HG02840 (cell line): ENCODE measurements around the gene ZBTB16.

Experiments
- ATAC-seq: cut with Tn5 transposase; IDR thresholded peaks from one replicate; pipeline ENCODE4 v1.9.1; 2021; ENCODE audit warnings: mild to moderate bottlenecking, moderate library complexity, moderate number of reproducible peaks; ENCODE audit not compliant: unreplicated experiment, low FRiP score

ZBTB16 gene

DNA sequence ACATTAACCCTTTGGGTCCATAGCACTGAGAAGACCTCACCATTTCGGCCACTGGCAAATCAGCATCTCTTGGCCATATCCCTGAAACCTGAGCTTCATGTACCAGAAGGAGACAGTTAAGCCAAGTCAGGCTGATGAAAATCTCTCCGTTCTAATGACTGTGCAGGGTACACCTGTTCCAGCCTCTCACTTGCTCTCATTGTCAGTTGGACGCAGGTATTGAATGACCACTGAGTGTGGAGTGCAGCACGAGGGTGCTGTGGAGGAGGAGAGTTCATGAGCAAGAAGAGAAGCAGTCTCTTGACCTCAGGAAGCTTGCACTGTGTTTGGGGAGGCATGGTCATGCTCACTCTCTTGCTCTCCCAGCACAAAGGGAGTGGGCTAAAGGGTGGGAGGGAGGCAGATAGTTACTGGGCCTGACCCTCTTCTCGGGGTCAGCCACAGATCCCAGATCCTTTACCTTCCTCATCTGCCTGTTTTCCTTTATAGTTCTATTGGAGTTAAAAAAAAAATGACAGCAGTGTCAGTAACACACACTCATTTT, 65.2 kb downstream of the ZBTB16 start:
- no peak for ATAC-seq

DNA sequence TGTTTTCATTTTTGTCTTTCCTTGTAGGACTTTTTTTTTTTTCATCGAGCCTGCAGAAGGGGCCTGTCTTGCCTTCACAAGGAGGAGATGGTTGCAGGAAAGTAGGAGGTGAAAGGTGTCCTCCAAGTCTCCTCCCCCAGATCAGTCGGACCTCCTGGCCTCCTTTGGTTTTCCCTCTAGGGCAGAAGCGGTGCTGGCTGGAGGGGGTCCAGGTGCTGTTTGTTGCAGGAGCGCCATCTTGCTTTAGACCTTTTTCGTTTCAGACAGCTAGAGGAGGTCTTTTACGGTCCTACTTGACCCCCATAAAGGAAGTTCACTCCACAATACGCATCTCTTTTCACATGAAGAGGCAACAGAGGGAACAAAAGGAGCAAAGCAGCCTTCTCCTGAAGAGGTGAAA, 66.0 kb downstream of the ZBTB16 start:
- ATAC-seq = no peak

DNA sequence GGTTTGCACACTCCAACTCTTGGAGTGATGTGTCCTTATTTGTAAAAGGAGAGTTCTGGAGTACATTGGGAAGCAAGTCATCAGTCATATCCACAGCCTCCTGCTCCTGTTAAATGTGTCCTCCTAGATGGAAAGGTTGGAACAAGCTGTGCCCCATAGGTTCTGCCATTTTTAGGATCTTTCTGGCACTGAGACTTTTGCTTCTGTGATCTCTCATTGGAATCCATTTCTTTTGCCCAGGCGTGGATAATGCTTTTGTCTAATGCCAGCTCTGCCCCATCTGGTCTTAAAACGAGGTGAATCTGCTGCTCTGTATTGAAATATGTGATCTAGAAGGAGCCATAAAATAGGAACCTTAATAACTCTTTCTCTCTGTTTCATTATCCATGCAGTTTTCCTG, 66.4 kb downstream of the ZBTB16 start:
- ATAC-seq = no peak

DNA sequence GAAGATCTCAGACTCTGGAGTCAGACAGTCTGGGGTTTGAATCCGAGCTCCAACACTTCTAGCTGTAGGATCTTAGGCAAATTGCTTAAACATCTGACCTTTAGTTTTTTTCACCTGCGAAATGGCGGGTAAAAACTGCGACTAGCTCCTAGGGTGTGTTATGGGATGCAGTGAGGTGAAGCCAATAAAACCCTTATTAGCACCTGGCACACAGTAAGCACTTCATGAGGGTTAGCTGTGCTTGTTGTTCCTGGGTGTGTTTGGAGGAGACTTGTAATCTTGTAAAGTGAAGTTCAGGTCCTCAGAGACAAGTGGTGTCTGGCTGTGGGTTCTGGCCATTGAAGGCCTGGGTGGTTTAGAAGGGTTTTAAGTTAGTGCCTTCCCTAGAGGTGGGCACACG, 68.9 kb downstream of the ZBTB16 start:
- ATAC-seq = no peak

DNA sequence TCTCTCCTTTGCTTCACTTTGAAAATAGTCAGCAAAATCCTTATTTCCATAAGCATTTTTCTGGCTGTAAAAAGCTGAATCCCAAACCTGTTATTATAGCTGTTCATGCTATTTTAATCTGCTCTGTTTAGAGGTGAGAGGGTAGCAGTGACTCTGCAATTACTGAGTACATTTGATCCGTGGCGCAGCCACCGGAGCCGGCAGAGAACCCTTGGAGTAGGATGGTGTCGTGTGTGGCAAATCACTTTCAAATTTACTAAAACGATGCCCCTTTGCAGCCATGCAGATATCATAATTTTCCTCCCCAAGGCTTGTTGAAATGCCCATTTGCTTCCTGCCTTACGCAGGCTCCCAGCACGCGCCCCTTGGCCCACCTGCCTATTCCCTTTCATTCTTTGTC, 69.6 kb downstream of the ZBTB16 start:
- no peak for ATAC-seq

DNA sequence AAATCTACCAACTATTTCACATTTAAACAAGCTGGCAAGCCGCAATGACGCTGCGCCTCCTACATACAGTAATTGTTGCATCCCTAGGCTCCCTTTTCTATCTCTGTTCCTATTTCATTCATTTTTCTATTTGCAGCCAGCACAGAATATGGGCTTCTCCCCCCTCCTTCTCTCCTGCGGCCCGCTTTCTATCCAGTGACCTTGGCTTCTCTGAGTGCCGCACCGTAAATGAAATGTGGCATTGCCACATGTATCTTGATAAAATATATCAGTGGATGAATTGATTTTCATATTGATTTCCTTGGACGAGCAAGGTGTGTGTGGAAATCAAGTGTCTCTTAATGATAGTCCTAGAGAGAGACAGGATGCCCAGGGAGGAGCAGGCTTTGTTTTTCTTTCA, 70.2 kb downstream of the ZBTB16 start:
- no peak for ATAC-seq

DNA sequence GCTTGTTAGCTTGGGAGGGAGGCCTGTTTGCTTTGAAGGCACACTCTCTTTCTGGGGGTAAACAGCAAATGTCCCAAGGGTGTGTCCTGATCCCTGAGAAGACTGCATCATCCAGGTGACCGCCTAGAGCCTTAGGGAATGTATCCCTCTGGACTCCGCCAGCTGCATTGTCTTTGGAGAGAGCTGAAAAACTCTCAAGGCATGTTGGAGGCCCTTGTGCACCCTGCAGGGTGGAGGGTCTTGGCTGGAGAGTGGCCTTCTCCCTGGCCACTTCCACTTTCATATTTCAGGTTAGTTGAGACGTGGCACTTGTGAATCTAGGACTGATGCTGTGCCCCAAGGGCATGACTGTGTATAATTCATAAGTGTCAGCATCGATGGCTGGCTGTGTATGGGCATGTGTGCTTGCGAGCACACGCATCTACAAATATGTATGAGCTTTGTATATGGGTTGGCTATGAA, 70.6 kb downstream of the ZBTB16 start:
- ATAC-seq = no peak

DNA sequence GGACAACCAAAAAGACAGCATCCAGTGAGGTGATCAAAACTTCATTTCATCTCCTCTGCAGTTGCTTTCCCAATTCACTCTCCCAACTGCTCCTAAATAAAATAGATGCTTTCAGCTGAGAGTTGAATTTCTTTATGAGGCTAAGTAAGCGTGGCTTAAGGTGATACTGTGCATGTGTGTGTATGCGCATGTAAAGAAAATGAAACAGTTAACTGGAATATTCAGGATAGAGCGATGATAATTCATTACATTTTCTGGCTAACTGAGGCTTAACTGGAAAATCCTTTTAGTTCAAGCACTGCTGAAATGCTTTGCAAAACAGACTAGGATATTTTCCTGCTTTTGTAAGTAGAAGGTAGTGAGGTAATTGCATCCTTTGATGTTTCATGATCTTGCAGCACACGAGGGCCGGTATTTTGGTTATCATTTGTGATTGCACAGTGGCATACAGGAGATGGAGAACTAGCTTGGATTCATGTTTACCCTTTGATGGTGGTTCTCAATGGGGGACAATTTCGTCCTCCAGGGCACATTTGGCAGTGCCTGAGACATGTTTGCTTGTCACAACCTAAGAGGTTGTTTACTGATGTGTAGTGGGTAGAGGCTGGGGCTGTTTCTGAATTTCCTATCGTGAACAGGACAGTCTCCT, 71.2 kb downstream of the ZBTB16 start:
- ATAC-seq = no peak

DNA sequence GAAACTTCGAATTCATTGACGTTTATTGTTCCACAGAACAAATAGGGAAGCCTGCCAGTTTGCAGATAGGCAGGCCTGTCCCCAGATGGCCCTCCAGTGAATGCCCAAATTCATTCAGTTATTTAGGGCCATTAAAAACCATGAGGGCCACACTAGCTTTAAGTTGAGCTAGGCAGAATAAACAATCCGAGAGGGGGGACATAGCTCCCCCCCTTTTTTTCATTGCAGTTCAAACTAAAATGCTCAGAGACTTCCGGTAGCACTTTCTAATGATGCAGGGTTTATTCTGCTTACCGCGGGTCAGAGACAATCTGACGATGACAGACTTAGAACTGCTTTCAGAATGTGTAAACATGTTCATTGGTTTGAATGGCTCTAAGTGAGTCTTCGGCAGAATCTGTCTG, 72.0 kb downstream of the ZBTB16 start:
- ATAC-seq = no peak

DNA sequence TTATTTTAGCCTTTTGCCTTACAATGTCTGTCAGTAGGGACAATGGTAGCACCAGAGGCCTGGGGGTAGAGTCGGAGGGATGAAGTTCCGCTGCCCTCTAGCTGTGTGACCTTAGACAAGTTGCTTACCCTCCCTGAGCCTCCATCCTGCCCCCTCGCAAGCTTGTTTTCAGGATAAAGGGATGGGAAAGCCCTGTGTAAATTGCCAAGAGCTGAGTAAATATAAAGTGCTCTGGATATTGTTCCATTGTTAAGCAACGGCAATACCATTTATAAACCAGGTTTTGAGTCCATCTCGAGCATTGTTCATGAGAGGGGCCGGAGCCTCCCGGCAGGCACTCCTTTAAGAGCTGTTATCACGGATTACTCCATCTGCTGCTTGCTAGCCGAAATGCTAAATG, 72.9 kb downstream of the ZBTB16 start:
- no peak for ATAC-seq

DNA sequence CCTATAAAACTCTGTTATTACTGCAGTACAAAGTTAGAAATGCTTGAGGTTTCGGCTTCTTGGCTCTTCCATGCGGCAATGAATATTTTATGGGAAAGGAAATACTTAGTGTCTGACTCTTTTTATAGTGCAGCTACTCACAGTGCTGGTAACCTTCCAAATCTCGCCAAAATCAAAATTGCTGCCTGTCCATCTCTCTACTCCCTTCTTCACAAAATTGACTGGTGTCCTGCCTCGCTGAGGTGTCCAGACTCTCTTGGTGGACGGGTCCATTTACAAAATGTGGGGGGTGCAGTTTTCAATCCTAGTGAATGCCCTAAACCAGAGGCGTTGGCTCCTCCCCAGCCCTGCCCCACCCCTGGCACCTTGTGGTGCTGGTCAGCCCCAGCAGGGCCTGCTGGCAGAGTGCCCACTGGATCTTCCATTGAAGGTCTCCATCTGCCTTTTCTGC, 73.5 kb downstream of the ZBTB16 start:
- no peak for ATAC-seq

DNA sequence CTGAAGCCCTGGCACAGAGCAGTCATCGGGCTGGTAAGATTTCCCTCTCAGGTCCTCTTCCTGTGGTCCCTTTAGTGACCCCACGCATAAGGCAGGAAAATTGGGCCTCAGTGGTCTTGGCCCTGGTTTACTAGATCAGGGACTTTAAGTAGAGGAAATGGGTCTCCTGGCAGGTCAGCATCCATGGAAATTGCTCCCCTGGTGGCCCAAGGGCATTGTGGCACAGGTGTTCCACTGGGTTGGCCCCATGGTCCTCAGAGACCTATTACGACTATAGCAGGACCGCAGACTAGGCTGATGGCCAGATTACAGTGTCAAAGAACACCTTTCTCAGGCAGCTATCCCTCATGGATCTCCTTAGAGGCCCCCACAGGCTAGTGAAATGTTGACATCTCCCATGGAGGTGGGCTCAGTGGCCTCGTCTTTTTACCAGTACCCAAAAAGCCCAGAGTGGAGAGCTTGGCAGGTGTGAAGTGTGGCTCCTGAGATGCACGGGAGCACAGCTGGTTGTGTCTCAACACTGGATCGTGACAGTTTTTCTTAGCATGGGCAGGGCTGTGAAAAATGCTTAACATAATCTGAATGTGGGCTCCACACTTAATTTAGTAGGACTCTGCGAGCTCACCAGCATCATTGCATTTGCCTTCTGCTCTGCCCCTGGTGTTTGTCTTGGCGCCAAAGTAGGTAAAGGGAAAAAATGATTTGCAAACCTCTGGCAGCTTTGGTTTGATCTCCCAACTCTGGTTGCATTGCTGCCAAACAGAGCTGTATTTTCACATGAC, 74.2 kb downstream of the ZBTB16 start:
- no peak for ATAC-seq

DNA sequence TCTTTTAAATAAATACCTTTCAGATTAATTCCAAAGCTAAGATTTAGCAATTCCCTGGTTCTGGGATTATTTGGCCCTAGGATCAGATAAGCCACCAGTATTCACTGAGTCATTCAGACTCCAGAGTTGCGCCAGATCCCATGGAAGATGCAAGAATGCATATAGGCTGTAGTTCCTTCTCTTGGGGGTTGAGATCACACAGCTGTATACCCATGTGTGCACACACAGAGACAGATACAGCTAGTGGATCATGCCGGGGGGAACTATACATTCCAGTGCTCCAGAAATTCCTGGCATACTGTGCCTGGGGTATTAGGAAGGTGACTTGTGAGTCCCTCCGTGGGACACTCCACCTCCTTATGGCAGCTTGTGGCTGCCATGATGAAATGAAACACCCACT, 75.4 kb downstream of the ZBTB16 start:
- ATAC-seq = no peak

DNA sequence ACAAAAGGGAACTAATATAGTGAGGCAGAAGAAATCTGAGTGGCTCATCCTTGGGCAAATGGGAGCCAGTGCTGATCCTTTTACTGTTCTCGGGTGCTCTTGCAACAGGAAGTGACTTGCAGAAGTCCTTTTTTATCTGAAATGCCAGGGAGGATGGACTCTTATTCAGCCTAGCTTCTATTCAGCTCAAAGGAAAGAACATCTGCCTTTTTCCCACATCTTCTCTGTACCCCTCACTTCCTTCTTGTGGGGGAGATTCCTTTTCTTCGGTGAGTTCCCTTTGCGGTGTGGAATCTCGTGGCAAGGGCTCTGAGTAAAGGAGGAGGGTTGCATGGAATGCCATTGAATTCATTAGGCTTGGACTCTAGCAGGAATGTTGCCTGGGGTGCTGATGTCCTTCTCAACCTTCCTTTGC, 76.2 kb downstream of the ZBTB16 start:
- ATAC-seq = no peak

DNA sequence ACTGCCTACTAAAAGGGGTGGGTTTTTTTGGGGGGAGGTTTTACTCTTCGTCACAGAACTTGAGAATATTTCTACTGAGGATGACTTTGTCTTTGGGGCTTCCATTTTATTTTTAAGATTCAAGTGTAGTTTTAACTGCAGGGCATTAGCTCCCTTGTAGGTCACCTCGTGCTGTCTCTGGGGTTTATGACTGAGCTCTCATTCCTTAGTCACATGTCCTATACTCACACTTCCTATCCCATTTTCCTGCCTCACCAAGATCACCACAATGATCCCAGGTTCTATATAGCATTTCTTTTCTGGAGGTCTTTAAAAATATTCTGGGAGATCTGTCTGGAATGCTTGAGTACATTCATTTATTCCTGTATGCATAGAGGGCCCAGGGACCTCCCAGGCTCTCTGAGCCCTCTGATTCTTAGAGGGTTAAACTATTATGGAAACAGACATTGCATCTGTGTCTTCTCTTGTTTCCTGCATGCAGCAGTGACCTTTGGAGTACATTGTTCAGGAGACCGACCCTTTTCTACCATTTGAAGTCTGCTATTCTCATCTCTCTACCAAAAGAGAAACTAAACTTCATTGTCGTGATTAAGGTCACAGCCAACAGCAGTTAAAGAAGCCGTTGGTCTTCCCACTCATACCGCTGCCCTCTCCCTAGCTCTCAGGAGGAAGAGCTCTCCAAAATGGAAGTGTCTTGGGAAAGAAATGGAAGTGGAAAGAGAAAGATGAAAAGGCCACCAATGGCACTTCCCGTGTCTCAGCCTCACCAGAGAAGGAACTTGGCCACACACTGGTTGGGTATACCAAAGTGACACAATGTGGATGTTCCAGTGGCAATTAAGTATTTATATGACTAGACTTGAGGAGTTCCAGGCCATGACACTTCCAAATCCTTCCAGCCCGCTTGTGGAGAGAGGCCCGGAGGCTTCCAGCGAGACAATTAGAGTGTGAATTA, 77.5 kb downstream of the ZBTB16 start:
- ATAC-seq = no peak

DNA sequence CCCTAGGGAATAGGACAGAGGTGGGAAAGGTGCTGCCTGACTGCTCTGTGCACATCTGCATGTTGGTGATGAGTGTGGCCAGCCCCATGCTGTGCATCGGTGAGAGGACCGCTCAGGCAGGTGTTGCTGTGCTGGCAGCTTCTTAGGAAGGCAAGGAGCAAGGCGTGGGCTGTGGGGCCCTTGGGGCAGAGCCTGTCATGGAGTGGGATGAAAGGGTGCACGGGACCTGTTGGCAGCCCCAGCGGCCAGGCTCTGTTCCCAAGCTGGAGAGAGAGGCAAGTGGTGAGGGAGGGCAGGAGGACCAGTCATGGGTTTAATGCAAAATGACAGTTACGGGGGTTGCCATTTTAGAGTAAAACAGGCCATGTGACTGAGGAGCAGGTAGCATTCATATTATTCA, 78.3 kb downstream of the ZBTB16 start:
- no peak for ATAC-seq

DNA sequence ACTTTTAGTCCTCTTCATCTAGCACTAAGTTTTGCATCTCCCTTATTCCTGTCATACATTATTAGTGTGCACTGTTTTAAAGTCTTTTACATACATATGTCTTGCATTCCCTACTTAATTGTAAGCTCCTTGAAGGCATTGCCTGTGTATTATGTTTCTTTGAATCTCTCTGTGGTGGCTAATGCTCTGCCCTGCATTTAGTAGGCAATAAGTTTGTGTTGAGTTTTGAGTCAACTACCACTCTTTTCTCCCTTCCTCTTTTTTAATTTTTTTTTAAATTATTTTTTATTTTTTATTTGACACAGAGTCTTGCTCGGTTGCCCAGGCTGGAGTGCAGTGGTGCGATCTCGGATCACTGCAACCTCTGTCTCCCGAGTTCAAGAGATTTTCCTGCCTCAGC, 78.9 kb downstream of the ZBTB16 start:
- ATAC-seq = no peak

DNA sequence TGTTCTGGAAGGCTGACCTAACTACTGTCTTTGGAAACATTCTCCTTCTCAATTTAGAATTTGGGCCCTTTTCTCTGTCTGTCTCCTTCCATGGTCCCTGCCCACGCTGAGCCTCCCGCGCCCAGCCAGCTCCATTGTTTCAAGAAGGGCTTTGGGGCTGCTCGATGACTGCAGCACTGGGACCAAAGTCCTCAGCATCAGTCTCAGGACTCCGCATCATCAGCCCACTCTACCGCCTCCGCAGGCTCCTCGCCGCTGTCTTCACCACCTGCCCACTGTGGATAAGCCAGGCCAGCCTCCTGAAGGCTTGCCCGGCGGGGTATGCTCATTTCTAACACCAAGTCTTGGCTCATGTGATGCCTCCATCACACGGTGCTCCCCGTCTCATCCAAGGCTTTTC, 81.3 kb downstream of the ZBTB16 start:
- ATAC-seq = no peak

DNA sequence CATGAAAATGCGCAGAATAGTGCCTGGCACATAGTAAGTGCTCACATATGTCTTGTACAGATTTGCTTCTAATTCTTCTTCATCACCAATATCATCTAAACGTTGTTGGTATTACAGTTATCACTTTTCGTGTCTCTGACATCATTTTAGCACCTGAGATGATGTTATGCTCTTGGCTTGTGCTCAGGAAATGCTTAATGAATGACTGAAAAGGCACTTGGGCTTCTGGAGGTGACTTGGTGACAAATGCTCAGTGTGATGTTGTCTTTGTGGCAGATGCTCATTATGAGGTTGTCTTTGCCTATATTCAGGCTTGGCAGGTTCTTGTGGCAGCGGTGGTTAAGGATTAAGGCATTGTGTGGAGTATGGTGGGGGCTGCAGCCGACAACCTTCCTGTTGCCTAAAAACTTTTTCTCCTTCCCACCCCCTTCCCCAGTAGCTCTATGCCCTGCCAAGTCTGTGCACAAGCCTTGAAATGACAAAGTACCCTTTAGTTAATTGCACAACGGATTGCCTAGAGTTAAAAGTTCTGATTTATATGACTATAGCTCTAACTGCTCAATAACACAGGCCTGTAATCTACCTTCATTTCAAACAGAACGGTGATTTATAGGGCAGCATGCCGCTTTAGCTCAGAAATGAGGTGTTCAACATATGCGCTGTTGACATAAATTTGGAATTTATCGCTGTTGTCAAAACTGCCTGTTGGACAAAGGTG, 82.5 kb downstream of the ZBTB16 start:
- ATAC-seq = no peak

DNA sequence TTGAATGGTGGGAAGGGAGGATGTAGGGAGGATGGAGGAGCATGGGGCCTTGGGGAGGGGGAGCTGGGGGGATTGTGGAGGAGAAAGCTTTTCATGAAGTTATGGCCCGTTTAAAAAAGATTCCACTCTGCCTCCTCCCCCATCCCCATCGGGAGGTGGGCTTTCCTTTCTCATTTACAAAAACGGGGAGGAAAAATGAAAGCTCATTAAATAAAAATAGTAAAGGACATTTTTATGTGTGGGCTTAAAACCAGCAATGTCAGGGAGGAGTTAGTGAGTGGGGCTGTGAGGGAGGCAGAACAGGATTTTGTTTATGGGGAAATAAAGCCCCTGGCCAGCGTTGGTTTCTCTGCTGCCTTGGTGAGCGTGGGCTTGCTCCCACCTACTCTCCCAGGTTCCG, 83.2 kb downstream of the ZBTB16 start:
- ATAC-seq = no peak
